ENCODE results near the gene ZBTB20. TPM values are rescaled to one million over a fixed set of nuclear protein-coding genes. Genes with fewer than 3 reads are reported as not detected.
"Not testable (repeated sequence)": the region's sequence is repeated elsewhere in the genome, so short reads cannot be mapped to it uniquely, and the experiment has no call there.

Gene ZBTB20
- total RNA-seq, 1 experiment from 2014 or later = 7.7 TPM

DNA sequence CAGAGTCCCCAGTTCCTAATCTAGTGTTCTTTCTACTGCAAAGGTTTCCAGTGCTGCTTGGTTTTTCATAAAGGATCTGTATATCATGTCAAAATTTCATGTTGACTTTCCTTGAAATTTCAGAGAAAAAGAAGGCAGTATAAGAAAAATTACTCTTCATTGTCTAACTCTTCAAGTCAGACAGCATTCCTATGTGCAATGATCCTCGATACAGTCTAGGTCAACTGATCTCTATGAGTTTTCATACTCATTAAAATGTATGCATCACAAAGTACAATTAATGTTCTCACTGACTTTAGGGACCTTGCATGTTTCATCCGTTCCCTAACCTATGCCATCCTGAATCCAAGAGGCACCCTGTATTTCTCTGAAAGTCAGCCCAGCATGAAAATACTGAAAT, 317.3 kb downstream of the ZBTB20 start:
- no peak for DNase-seq
- Histone ChIP-seq H3K4me3 (no peak overlapping the region), H3K36me3 (no peaks in the 10 kb centered on the region), H3K27me3 (no peaks in the 10 kb centered on the region), H3K4me1 (no peaks in the 10 kb centered on the region), H3K9me3 (replicated peaks) (no peaks in the 10 kb centered on the region), H3K27ac (no peak overlapping the region)

DNA sequence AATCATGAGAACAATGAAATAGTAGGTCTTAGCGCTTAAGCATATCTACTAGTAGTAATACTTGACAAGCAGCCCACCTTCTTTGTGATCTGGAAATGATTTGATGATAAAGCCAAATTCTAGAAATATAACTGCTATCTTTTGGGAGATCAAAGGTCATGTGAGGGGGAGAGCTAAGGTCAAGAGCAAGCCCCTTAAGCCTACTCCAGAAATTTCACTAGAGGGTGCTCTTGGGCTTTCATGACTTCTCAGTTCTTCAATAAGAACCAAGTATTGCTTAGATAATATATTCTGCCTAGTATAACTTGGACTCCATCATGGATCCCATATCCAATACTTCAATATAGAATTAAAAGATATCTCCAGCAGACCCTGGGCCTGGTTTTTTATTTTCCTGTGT, 319.6 kb downstream of the ZBTB20 start:
- peak; percentile 19 to 76 for DNase-seq
- Histone ChIP-seq H3K36me3 (no peaks in the 10 kb centered on the region), H3K4me1 (no peaks in the 10 kb centered on the region), H3K9me3 (replicated peaks) (no peaks in the 10 kb centered on the region), H3K27ac (no peak overlapping the region), H3K27me3 (no peaks in the 10 kb centered on the region), H3K4me3 (no peak overlapping the region)

DNA sequence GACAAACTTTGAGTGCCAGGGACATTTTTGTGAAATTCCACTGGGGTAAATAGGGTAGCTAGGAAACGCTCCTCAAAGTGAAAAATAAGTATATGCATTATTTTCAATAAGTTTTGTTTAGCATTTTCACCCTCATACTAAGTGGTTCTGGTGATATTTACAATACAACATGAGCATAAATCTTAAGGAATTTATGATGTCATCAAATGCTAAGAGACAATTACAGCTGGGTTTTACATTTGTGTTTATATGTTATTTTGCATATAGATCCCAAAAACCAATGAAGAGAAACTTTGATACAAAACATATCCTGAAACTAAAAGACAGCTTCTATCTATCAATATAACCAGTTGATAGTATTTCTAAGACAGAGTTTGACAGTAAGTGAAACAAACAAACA, 323.1 kb downstream of the ZBTB20 start:
- Histone ChIP-seq H3K4me1 (no peaks in the 10 kb centered on the region), H3K27me3 (no peaks in the 10 kb centered on the region), H3K36me3 (no peaks in the 10 kb centered on the region), H3K27ac (no peak overlapping the region), H3K9me3 (replicated peaks) (no peaks in the 10 kb centered on the region), H3K4me3 (no peak overlapping the region)
- no peak for DNase-seq

DNA sequence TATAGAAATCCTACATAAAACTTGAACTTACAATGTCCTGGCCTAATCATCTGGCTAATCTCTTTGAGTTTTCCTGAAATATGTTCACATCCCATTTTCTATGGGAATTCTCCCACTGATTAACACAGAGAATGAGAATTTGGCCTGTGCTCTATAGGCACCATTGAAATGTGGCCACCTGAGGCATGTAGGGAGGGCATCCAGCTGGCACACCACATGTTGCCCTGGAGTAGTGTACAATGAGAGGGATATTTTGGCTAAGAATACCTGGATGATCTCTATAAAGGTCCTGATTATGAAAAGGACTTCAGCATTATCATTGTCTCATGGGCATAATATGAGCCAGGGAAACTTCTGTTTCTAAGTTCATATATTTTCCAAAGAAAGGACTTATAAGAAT, 324.0 kb downstream of the ZBTB20 start:
- H3K27ac ChIP-seq = no peak overlapping the region
- H3K9me3 ChIP-seq (replicated peaks) = no peaks in the 10 kb centered on the region
- no peaks in the 10 kb centered on the region for H3K36me3 ChIP-seq
- no peak overlapping the region for H3K4me3 ChIP-seq
- DNase-seq = no peak
- H3K27me3 ChIP-seq = no peaks in the 10 kb centered on the region
- no peaks in the 10 kb centered on the region for H3K4me1 ChIP-seq

DNA sequence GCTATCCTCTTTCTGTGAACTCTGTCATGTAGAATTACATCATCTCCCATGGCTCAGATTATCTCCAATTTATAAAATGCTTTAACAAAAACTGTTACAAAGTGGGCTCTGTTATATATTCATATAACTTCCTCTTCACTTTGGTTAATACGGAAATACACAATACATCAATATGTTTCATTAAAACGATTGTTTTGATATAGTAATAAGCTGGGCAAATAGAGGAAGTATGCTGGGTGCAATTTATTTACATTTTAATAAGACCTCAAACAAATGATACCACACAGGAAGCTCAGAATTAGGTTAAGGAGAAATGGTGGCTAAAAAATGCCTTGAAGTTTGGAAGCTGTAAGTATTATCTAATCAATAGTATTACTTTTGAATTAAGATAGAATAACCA, 331.0 kb downstream of the ZBTB20 start:
- Histone ChIP-seq H3K9me3 (replicated peaks) (no peaks in the 10 kb centered on the region), H3K36me3 (no peaks in the 10 kb centered on the region), H3K27me3 (no peaks in the 10 kb centered on the region), H3K4me1 (peaks cover 3% of the 10 kb centered on the region; the same call in 1 of the 2 replicates), H3K27ac (no peak overlapping the region), H3K4me3 (no peak overlapping the region)
- no peak for DNase-seq

DNA sequence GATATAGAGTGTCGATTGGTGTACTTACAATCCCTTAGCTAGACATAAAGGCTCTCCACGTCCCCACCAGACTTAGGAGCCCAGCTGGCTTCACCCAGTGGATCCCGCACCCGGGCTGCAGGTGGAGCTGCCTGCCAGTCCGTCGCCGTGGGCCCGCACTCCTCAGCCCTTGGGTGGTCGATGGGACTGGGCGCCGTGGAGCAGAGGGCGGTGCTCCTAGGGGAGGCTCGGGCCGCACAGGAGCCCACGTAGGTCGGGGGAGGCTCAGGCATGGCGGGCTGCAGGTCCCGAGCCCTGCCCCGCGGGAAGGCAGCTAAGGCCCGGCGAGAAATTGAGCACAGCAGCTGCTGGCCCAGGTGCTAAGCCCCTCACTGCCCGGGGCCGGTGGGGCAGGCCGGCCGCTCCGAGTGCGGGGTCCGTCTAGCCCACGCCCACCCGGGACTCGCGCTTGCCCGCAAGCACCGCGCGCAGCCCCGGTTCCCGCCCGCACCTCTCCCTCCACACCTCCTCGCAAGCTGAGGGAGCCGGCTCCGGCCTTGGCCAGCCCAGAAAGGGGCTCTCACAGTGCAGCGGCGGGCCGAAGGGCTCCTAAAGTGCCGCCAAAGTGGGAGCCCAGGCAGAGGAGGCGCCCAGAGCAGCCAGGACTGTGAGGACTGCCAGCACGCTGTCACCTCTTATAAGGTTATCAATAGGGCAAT, 334.4 kb downstream of the ZBTB20 start:
- DNase-seq; H3K4me3 ChIP-seq; H3K36me3 ChIP-seq; H3K27ac ChIP-seq; H3K9me3 ChIP-seq (replicated peaks); H3K4me1 ChIP-seq; H3K27me3 ChIP-seq: not testable (repeated sequence)

DNA sequence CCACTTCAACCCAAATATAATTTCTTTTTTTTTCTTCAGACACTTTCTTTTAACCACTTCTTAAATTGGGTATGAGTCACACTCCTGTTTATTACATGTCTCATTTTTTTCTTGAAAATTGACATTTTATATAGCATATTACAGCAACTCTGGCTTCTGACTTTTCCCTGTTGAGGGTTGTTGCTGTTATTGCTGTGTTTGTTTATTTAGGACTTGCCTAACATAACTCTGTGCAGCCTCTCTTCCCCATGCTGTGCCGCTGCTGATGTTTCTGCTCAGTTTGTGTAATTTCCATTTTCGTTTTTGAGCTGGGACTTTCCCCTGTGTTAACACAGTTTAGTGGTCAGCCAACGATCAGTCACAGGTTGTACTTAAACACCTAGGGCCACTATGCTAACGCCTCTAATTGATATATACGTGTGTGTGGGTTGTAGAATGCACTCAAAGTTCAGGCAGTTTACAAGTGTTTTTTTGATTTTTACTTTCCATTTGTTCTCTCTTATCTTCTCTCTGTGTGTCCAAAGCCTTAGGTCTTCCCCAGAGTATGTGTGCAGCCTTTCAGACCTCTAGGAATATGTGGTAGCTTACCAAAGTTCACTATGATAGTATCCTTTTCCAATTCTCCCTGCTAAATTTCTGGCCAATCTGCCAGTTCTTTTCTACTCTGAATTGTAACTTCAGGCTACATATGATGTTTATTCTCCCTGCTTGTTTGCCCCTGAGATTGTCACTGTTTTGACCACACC, 337.2 kb downstream of the ZBTB20 start:
- Histone ChIP-seq H3K27me3 (no peaks in the 10 kb centered on the region), H3K4me1 (no peaks in the 10 kb centered on the region), H3K36me3 (no peaks in the 10 kb centered on the region; the same call in 1 of the 2 replicates), H3K9me3 (replicated peaks) (peaks cover 3% of the 10 kb centered on the region; the same call in 1 of the 2 replicates), H3K27ac (no peak overlapping the region), H3K4me3 (no peak overlapping the region)
- no peak for DNase-seq

DNA sequence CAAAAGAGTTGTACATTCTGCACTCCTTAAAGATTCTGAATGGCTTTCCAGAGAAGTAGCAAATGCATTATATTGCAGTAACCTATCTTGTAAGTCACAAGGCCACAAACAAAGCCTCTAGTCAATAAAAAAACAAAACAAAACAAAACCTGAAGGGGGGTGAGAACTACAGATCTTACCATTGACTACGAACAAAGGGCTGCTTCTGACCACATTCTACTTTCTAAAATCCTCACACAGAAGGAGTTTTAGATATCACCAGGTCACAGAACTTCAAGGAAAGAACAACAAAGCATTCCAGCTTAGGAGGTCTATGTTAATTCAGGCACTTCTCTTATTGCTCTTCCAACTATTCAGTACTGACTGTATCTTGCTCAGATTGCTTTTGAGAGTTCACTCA, 343.0 kb downstream of the ZBTB20 start:
- no peaks in the 10 kb centered on the region; the same call in 1 of the 2 replicates for H3K36me3 ChIP-seq
- no peak overlapping the region for H3K4me3 ChIP-seq
- no peak overlapping the region for H3K27ac ChIP-seq
- H3K9me3 ChIP-seq (replicated peaks) = peaks cover 3% of the 10 kb centered on the region; the same call in 1 of the 2 replicates
- H3K4me1 ChIP-seq = no peaks in the 10 kb centered on the region
- DNase-seq = no peak
- H3K27me3 ChIP-seq = no peaks in the 10 kb centered on the region

DNA sequence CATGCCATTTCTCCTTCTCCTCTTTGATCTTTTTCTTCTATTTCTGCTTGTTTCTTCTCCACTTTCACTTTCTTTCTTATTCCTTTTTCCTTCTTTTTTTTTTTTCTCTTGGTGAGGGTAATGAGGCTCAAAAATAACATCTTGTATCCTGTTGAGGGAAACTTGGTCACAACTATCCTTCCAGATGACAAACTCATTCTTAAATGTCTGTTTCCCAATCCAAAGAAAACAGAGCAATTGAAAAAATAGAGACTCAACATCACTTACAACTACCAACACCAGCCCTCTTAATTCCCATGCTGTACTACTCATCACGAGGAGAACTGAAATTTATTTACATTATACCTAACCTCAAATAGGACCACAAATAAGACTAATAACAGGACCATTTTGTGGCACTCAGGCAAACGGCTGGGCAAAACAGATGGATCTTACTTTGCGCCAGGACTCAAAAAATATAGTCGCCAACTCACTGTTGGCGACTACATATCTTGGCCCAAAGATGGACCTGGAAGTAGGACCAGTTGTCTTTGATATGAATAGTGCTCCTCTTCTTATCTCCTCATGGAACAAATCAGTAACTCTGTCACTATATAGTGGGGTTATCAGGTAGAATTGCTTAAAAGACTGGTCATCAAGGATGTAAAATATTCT, 343.9 kb downstream of the ZBTB20 start:
- no peak for DNase-seq
- no peak overlapping the region for H3K27ac ChIP-seq
- H3K27me3 ChIP-seq = no peaks in the 10 kb centered on the region
- no peak overlapping the region for H3K4me3 ChIP-seq
- H3K9me3 ChIP-seq (replicated peaks) = 0 out of 2 replicates have a peak, but pooled peaks cover 3% of the 10 kb centered on the region
- H3K4me1 ChIP-seq = no peaks in the 10 kb centered on the region
- H3K36me3 ChIP-seq = no peaks in the 10 kb centered on the region

DNA sequence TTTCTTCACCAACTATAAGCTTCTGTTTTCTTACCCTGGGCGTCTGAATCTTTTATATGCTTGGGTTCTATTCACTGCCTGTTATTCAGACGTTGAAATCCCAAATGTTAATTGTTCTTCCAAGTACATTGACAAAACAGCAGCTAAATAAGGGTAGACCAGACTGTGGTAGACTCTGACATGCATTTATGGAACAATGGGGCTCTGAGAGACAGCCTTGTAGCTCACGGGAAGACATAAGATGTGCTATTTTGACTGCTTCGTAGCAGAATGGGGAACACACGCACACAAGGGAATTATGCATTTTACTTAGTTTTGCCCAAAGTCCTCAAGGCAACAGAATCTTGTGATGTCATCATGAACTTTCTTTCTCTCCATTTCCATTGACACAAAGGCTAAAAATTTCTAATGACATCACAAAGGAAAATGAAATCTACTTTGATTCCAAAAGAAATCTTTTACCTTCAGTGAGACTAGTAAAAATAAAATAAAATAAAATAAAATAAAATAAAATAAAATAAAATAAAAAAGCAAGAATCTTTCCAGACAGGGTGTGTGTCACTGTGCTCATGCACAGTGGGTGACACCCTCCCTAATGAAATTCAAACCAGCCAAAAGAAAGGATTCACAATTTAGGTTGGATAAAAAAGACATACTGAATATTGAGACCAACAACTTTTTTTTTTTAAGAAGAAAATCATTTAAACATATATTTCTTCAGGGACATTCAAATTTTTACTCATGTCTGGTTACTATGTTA, 346.6 kb downstream of the ZBTB20 start:
- Histone ChIP-seq H3K9me3 (replicated peaks) (no peaks in the 10 kb centered on the region), H3K36me3 (no peaks in the 10 kb centered on the region), H3K27ac (no peak overlapping the region), H3K4me3 (no peak overlapping the region), H3K27me3 (no peaks in the 10 kb centered on the region), H3K4me1 (no peaks in the 10 kb centered on the region)
- DNase-seq = no peak

DNA sequence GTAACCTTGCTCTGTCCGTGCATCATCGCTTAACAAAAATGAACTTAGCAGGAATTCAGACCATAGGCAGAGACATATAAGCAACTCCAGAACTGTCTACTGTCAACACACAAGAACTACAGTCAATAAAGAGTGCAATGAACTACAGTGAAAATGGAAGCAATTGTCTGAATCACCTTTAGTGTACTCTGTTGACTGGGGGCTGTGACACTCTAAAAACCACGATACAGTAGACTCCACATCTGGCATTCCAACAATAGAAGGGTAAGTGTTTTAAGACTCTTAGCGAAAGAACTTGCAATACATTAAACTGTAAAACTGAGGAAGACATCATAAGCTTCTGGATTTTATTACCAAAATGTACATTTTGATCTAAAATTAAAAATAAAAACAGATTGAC, 347.3 kb downstream of the ZBTB20 start:
- H3K27me3 ChIP-seq = no peaks in the 10 kb centered on the region
- H3K4me3 ChIP-seq = no peak overlapping the region
- no peaks in the 10 kb centered on the region for H3K36me3 ChIP-seq
- no peaks in the 10 kb centered on the region for H3K4me1 ChIP-seq
- H3K27ac ChIP-seq = no peak overlapping the region
- H3K9me3 ChIP-seq (replicated peaks) = no peaks in the 10 kb centered on the region
- DNase-seq = no peak

DNA sequence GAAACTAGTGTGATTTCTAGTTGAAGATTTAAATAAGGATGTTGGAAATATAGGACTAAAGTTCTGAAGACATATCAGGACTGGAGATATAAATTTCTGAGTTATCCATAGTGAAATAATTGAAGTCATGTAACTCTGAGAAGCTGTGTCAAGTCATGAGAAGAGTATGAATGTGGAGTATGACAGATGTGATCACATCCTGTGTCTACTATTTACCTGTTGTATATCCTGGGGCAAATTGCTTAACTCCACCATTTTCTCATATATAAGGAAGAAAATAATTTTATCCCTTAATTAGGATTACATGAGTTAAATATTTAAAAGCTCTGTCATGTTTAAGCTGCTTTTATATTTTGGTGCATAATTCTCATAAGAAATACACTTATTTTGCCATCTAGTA, 350.3 kb downstream of the ZBTB20 start:
- DNase-seq = no peak

DNA sequence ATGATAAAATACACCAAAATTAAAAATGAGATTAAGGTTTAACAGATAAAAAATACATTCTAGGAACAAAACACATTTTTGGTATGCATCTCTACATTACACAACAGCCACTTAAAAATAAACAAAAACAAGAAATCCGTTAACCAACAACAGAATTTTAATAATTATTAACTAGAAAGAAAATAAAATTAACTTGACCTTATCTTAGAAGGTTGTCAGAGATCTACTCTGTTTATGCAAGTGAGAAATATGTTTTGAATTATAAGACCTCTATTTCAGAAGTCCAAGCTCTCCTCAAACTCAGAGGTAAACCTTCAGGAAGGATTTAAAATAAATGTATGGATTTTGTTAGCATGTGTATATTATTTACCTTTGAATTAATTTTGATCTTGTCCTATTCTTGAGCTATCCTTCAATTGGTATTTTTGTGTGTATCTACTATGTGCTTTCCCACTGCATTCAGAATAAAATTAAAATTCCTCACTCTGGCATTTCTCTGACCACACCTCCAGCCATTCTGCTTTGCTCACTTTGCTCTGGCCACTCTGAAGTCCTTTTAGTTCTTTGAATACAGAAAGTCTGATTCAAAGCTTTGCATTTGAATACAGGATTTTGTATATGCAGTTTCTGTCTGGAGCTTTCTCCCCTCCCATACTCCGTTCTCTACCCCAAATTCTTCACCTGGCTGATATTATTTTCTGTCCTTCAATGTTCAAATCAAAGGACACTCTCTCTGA, 352.0 kb downstream of the ZBTB20 start:
- H3K27ac ChIP-seq = no peak overlapping the region
- no peak for DNase-seq
- H3K36me3 ChIP-seq = no peaks in the 10 kb centered on the region
- no peaks in the 10 kb centered on the region for H3K27me3 ChIP-seq
- no peaks in the 10 kb centered on the region for H3K4me1 ChIP-seq
- H3K4me3 ChIP-seq = no peak overlapping the region
- H3K9me3 ChIP-seq (replicated peaks) = no peaks in the 10 kb centered on the region

More for the DNA sequence above, 350.3 kb downstream of the ZBTB20 start:
- no peak overlapping the region for H3K27ac ChIP-seq
- no peaks in the 10 kb centered on the region for H3K27me3 ChIP-seq
- H3K4me3 ChIP-seq = no peak overlapping the region
- H3K36me3 ChIP-seq = no peaks in the 10 kb centered on the region
- H3K4me1 ChIP-seq = no peaks in the 10 kb centered on the region
- H3K9me3 ChIP-seq (replicated peaks) = no peaks in the 10 kb centered on the region
